HG02678 (cell line): ENCODE results near the gene ROGDI.
"Not testable (repeated sequence)": the region's sequence is repeated elsewhere in the genome, so short reads cannot be mapped to it uniquely, and the experiment has no call there.

ENCODE experiments used
- ATAC-seq: cut with Tn5 transposase; IDR thresholded peaks from one replicate; pipeline ENCODE4 v1.9.1; 2021; ENCODE audit warnings: mild to moderate bottlenecking, moderate library complexity; ENCODE audit not compliant: unreplicated experiment

Gene ROGDI

GRCh38 chr16:4795181-4795827 lies 7.1 kb downstream of the ROGDI start, which contains the start of gene SMIM22:
TSS of gene SMIM22 (plus strand) at chr16:4795369. CDS start at chr16:4795735, 366 bp downstream.
- no peak for ATAC-seq

GRCh38 chr16:4792951-4793513 lies 9.4 kb downstream of the ROGDI start:
- ATAC-seq, result no peak

- no peak for ATAC-seq
These were observed 11.6 kb downstream of the ROGDI start for GRCh38 chr16:4790871-4791270.

GRCh38 chr16:4790261-4790660 lies 12.2 kb downstream of the ROGDI start:
- ATAC-seq, result no peak

- ATAC-seq, result no peak
These were observed 13.5 kb downstream of the ROGDI start for GRCh38 chr16:4788910-4789309.

GRCh38 chr16:4788489-4788889 lies 13.9 kb downstream of the ROGDI start:
- no peak for ATAC-seq

- no peak for ATAC-seq
These were observed 14.6 kb downstream of the ROGDI start, which contains the start of gene SEPTIN12 for GRCh38 chr16:4787627-4788482. TSS of gene SEPTIN12 (minus strand) at chr16:4788345. CDS start at chr16:4787645, 700 bp downstream.

- no peak for ATAC-seq
These were observed 15.4 kb downstream of the ROGDI start for GRCh38 chr16:4787068-4787467.

- ATAC-seq, result no peak
These were observed 16.5 kb downstream of the ROGDI start for GRCh38 chr16:4785758-4786433.

GRCh38 chr16:4784444-4784987 lies 17.9 kb downstream of the ROGDI start:
- ATAC-seq, result not testable (repeated sequence)

- no peak for ATAC-seq
These were observed 18.5 kb downstream of the ROGDI start for GRCh38 chr16:4783951-4784336.

- no peak for ATAC-seq
These were observed 19.0 kb downstream of the ROGDI start for GRCh38 chr16:4783251-4783950.

- no peak for ATAC-seq
These were observed 22.2 kb downstream of the ROGDI start for GRCh38 chr16:4780235-4780634.

- ATAC-seq, result no peak
These were observed 24.4 kb downstream of the ROGDI start for GRCh38 chr16:4778050-4778392.

GRCh38 chr16:4777339-4778049 lies 24.9 kb downstream of the ROGDI start:
- no peak for ATAC-seq

GRCh38 chr16:4776141-4776705 lies 26.2 kb downstream of the ROGDI start:
- no peak for ATAC-seq

- no peak for ATAC-seq
These were observed 27.4 kb downstream of the ROGDI start for GRCh38 chr16:4775005-4775404.

- no peak for ATAC-seq
These were observed 30.1 kb downstream of the ROGDI start for GRCh38 chr16:4772351-4772750.

- ATAC-seq, result no peak
These were observed 30.8 kb downstream of the ROGDI start for GRCh38 chr16:4771646-4772045.

GRCh38 chr16:4769306-4769638 lies 33.2 kb downstream of the ROGDI start:
- ATAC-seq, result no peak
